Measurements from ENCODE around the gene DNAH2. TPM values are rescaled to one million over a fixed set of nuclear protein-coding genes. Genes with fewer than 3 reads are reported as not detected.

Gene DNAH2
- total and polyA plus RNA-seq, 2 of the 13 experiments (the other 11 are each of a cell fraction or from before 2014, with no cell fraction given) = not detected

- TF ChIP-seq AFF4 (CRISPR knock-in tag; IDR thresholded peaks at IDR 0.05) = no peak
- TF ChIP-seq, protein P1, sequence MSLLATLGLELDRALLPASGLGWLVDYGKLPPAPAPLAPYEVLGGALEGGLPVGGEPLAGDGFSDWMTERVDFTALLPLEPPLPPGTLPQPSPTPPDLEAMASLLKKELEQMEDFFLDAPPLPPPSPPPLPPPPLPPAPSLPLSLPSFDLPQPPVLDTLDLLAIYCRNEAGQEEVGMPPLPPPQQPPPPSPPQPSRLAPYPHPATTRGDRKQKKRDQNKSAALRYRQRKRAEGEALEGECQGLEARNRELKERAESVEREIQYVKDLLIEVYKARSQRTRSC (CRISPR knock-in tag; IDR thresholded peaks at IDR 0.05; ENCODE audit: low read depth) = no peak
These were observed 14.8 kb upstream of the DNAH2 start (continued) for GRCh38 chr17:7702776-7703175.

DNA sequence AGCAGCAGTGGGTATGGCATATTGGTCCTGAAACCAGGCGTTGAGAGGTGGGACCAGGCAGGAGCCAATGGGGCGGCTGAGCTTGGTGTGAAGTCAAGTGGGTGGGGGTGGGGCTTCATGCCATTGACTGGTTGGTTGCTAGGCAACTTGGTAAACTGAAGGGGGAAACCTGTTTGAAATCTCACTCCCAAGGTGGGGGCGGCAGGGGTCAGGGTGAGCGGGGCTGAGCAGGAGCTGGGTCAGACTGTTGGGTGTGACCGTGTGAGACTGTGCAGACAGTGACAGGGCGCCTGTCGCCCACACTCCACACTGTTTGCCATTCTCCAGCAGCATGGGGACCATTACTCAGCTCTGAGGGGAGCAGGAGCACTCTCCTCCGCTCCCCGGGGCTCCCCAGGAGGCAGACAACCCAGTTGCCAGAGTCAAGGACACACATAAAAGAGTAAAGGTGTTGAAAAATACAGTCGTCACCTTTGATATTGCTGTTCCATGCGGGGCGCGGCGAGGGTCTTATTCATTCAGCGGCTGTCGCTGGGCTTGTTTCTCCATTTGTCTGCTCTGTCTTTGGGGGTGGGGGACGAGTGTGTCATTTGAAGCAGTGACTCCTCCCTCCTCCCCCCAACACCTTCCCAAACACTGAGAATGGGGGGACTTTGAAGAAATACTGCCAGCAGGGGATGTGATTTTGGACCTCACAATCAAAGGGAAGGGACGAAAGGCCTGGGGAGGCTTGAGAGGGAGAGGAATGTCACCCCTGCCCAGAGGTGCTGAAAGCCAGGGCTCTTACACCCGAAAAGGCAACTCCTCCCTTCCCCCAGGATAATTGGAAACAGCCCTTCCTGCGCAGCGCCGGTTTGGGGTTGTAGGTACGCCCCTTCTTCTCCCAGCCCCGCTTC lies 13.7 kb upstream of the DNAH2 start:
- H3K27ac ChIP-seq (ENCODE audit: extremely low read length, insufficient read depth, low read length) = no peak overlapping the region
- peak; percentile 26; the same call in 2 of the 3 replicates for ATAC-seq
- no peaks in the 10 kb centered on the region for H4K20me1 ChIP-seq (ENCODE audit: insufficient read depth, low read length)
- no TSS peak for BruUV-seq (replicated peaks)
- peaks cover 0 to 4% of the 10 kb centered on the region in 2 experiments; a peak in 3 of 5 replicates for H3K36me3 ChIP-seq (replicated peaks in 1 of 2; ENCODE audit: control insufficient read depth in 1 of 2, insufficient read depth in 2 of 2, low read length in 2 of 2)
- ChIA-PET POLR2A (no interaction called here), CTCF (ENCODE audit: low intra/inter-chr PET ratio, low total read pairs) (no interaction called here)
- no peak overlapping the region for H3K9ac ChIP-seq (ENCODE audit: insufficient read depth, low read depth, low read length)
- peaks cover 6% of the 10 kb centered on the region; the same call in 1 of the 2 replicates for H3K4me1 ChIP-seq (ENCODE audit: insufficient read depth, low read length)
- in situ Hi-C loops (cut with HindIII; ENCODE audit: extremely low pct_ligation_motif_present, low pct_unique_long_range_greater_than_20kb) (no loop called here), intact Hi-C loops (cut with micrococcal nuclease; ENCODE audit: unreplicated experiment) (no loop called here)
- H3K9me3 ChIP-seq (ENCODE audit: low read length) = no peaks in the 10 kb centered on the region
- H3K4me2 ChIP-seq (ENCODE audit: low read depth, low read length) = no peak overlapping the region
- DNase-seq (ENCODE audit: low spot score) = peak; percentile 18
- peaks cover 8 to 41% of the 10 kb centered on the region in 2 experiments for H3K27me3 ChIP-seq (ENCODE audit: control insufficient read depth in 1 of 2, insufficient read depth in 2 of 2, low read length in 2 of 2)
- no peaks in the 10 kb centered on the region for H3K79me2 ChIP-seq (ENCODE audit: insufficient read depth, low read length)
- 93% methylated on average over 23 of the region's 24 CpGs for WGBS (ENCODE audit: low lambda C conversion rate)
- H3K4me3 ChIP-seq (replicated peaks in 1 of 3; ENCODE audit: insufficient read depth in 1 of 3, low read depth in 2 of 3, low read length in 3 of 3) = no peak overlapping the region
- FAIRE-seq = no peak
- no peak overlapping the region for H2AFZ ChIP-seq (ENCODE audit: low read length)
- TF ChIP-seq ZNF891 (CRISPR knock-in tag; IDR thresholded peaks at IDR 0.05) = no peak
- no peak for TF ChIP-seq FIP1L1 (IDR thresholded peaks at IDR 0.05; ENCODE audit: borderline replicate concordance, insufficient read depth, low read depth, low read length)
- TF ChIP-seq ZNF766 (CRISPR knock-in tag; IDR thresholded peaks at IDR 0.05; ENCODE audit: borderline replicate concordance) = no peak
- TF ChIP-seq HINFP (CRISPR knock-in tag; IDR thresholded peaks at IDR 0.05; ENCODE audit: low read depth) = no peak
- TF ChIP-seq ZNF350 (CRISPR knock-in tag; IDR thresholded peaks at IDR 0.05; ENCODE audit: borderline replicate concordance, low read depth) = no peak
- TF ChIP-seq, protein P2, sequence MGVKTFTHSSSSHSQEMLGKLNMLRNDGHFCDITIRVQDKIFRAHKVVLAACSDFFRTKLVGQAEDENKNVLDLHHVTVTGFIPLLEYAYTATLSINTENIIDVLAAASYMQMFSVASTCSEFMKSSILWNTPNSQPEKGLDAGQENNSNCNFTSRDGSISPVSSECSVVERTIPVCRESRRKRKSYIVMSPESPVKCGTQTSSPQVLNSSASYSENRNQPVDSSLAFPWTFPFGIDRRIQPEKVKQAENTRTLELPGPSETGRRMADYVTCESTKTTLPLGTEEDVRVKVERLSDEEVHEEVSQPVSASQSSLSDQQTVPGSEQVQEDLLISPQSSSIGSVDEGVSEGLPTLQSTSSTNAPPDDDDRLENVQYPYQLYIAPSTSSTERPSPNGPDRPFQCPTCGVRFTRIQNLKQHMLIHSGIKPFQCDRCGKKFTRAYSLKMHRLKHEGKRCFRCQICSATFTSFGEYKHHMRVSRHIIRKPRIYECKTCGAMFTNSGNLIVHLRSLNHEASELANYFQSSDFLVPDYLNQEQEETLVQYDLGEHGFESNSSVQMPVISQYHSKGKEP (CRISPR knock-in tag; IDR thresholded peaks at IDR 0.05) = no peak
- TF ChIP-seq ZBTB39 (CRISPR knock-in tag; IDR thresholded peaks at IDR 0.05) = no peak
- TF ChIP-seq PRMT3 (CRISPR knock-in tag; IDR thresholded peaks at IDR 0.05; ENCODE audit: borderline replicate concordance, low read depth) = no peak
